Measurements from ENCODE around the gene NMNAT2.

NMNAT2 gene

GRCh38 chr1:183308719-183309118 is 109.5 kb downstream of the NMNAT2 start:
- DNase-seq = no peak

GRCh38 chr1:183306317-183307042 is 111.7 kb downstream of the NMNAT2 start:
- DNase-seq = no peak

DNA sequence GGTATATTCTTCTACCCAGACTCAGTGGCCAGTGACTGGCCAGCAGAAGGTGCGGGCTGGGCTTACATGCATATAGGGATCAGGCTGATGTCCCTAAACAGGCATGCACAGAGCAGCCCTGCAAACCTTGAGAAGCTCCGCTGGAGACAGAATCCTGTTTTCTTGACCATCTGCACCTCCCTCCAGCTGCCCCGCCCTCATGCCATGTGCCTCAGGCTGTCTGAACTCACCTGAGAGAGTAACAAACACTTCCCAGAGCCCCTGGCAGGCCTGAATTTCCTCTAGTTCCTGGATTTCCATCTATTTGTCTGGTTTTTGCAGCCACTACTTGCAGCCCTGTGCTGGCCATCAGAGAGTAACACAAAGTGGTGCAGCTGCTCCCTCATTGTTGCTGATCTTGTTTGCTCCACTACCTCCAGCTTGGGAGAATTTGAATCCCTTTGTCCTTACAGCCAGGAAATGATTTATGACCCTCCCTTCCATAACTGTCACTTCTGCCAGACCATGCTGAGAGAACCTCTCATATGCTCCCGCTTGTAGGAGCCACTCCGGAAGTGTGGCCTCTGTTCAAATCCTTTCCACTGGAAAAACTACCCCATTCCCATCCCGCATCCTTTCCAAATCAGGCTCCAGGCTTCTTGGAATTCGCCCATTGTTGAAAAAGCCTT is 113.6 kb downstream of the NMNAT2 start:
- peak; percentile 85 for DNase-seq

DNA sequence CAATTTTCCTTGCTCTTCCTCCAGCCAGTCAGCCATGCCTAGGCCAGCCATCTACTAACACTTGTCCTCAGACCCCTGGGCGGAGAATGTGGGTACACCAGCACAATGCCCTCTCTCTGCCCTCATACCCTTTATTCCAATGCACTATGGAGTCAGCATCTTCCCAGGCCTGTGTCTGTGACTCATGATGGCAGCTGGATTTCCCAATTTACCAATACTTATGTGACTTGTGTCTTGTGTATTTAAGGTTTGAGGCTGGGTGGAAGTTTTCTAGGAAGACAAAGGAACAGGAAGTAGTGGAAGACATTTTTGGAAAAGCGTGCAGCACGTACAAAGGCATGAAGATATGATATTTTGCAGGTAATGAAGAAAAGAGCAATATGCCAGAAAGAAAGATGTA is 114.3 kb downstream of the NMNAT2 start:
- no peak for DNase-seq

- DNase-seq = no peak
Observed at GRCh38 chr1:183303323-183303645, 114.9 kb downstream of the NMNAT2 start.

DNA sequence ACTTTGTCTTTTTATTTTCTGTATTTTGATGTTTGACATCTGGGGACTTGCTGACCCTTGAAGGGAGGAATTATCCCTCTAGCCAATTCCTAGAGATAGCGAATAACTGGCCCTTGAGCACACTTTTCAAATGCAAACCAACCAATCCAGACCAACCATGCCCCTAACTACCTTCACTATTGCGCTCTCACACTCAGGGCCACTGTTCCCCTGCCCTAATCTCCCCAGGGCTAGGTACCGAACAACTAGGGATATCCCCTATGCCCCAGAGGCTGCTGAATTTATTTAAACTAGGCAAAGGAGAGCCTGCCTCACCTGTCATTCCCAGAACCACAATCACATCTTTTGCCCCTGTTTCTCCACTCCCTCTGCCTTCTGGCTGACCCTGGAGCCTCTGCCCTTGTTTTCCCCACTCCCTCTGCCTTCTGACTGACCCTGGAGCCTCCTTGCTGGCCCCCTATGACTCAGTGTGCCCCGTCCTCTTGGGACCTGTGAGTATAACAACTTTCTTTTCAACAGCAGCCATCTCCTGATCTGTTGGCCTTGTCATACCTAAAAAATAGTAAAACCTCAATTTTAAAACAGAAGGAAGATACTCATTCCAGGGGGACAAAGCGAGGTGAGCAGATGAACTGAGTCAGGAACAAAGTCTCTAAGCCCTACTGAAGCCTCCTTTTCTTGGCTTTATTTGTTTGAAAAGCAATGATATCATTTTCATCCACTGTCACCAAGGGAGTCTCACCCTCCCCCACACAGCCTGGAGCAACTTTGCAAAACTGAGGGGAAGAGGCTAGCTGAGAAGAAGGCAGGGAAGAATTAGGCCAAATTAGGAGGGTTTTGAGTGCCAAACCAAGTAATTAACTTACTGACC is 115.5 kb downstream of the NMNAT2 start:
- no peak for DNase-seq

DNA sequence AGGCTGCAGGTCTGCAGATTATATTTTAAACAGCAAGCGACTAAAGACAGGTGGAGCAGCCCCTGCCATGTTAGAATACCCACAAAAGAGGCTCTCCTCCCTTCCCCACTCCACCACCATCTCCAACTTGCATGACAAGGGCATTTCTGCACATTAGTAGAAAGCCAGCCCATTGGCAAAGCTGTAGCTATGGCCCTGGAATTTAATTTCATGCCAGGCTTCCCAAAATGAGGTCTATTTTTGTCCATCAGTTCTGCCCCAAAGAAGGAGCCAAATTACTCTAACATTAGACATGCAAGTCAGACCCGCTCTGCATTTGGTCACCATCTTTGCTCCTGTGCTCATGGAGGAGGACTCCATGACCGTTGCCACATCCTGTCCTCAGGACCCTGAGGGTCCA is 116.9 kb downstream of the NMNAT2 start:
- no peak for DNase-seq

DNA sequence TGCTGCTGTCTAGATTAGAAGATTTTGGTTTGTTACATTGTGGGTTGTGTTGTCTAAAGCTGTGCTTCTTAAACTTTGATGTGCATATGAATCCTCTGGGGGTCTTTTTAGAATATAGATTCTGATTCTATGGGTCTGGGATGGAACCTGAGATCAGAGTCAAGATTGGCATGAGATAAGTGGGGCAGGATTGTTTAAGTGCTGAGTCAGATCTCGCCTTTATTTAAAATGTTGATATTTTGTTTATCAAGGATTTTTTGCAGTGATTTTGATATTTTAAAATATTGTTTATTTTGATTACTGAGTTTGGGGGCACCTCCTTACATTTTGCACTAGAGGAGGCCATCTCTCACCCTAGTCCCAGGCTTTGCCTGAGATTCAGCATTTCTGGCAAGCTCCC is 117.4 kb downstream of the NMNAT2 start:
- no peak for DNase-seq

- no peak for DNase-seq
Observed at GRCh38 chr1:183300395-183300794, 117.8 kb downstream of the NMNAT2 start.

- DNase-seq = no peak
Observed at GRCh38 chr1:183296782-183297181, 121.4 kb downstream of the NMNAT2 start.

DNA sequence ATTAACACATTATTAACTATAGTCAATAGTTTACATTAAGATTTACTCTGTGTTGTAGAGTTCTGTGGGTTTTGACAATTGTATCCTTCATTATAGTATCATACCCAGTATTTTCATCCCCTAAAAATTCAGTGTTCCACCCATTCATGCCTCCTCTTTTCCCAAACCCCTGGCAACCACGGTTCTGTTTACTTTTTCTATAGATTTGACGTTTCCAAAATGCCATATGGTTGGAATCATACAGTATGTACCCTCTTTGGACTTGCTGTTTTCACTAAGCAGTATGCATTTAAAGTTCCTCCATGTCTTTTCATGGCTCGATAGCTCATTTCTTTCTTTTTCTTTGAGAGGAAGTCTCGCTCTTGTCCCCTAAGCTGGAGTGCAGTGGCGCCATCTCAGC is 122.7 kb downstream of the NMNAT2 start:
- DNase-seq = no peak

DNA sequence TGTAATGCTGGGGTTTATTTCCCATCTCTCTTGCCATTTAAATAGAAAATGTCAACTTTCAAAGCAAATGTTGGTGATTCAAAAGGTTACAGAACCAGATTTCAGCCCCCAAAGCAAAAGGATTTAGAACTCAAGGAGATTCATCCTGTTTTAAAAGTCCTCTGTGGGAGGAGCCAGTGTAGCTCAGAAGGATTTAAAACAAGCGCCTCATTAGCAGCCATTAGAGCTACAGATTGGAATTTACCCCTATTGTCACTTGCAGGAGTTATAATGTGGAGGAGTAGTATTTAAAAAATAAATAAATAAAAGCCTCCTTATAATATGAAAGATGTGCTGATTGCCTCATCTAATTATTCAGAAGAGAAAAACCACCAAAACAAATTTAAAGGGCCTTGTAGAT is 124.3 kb downstream of the NMNAT2 start:
- DNase-seq = no peak

DNA sequence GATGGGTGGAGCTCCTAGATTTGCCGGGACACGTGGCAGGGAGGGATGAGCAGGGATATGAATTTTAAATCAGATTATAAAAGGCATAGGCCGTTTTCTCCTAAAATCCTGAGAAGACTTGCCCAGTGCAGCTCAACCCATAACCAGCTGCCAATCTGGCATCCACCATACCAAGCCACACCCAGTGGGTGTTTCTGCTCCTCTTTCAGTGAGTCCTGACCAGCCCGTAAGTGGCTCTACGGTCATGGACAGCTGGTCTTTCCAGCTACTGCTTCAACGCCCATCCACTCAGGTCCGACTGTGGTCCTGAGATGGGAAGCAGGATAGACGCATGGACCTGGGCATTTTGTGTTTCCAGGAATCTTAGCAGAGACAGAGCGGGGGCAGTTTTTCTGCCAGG is 124.9 kb downstream of the NMNAT2 start:
- no peak for DNase-seq

GRCh38 chr1:183291802-183292514 is 126.2 kb downstream of the NMNAT2 start:
- peak; percentile 5 for DNase-seq

DNA sequence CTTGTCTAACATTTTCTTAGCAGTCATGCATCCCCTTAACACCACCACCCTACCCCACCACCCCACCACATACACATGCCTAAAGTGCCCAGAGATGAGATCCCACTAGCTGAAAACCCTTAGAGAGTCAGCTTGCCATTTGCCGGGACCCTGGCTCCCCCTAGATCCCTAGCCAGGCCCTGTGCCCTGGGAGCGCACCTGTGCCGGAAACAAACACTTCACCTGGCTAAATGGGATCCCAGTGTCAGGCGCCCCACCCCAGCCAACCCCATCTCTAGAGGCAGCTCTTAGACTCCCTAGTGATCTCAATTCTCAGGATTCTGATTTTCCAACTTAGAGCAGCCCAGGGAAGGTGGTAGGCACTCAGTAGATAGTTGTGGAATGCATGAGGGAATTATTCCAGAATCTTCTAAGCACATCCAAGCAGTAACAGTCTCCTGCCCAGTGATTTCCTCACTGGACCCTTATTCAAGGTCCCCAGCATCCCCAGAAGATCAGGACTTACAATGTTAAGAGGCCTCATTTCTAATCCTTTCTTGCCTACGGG is 126.9 kb downstream of the NMNAT2 start:
- DNase-seq = no peak

GRCh38 chr1:183290628-183291027 is 127.6 kb downstream of the NMNAT2 start:
- no peak for DNase-seq

DNA sequence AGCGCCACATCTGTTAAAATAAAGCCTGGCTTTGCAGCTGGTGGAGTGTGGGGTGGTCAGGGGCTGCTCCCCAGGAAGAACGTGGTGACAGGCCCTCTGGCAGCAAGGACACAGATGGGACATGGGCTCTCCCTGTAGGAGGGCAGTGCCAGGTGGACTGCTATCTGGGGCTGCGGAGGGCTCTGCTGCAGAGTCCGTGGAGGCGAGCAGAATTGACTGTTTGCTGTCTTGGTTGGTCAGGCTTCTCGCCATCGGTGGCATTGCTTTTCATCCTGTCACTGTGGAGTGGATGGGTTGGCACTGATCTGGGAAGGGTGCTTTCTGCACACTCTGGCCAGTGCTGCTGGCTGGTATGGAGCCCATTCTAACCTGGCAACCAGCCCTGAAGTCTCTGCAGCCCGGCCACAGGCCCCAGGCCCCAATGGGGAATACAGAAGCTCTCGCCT is 129.1 kb downstream of the NMNAT2 start:
- DNase-seq = no peak

- no peak for DNase-seq
Observed at GRCh38 chr1:183288583-183288982, 129.6 kb downstream of the NMNAT2 start.

GRCh38 chr1:183287191-183287675 is 130.9 kb downstream of the NMNAT2 start:
- no peak for DNase-seq

DNA sequence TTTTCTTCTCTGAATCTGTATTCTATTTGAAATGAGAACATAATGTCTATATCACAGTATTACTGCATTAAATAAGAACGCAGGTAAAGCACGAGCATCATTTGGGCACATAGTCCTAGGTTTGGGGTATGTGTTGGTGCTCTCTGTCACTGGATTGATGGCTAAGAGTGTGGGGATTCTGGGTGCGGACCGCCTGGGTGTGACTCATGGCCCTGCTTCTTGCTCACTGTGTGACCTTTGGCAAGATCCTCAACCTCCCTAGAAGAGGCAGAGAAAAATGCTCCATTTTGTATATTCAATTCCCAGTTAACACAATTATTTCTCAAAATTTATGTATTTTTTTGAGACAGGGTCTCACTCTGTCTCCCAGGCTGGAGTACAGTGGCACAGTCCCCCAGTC is 132.4 kb downstream of the NMNAT2 start:
- DNase-seq = no peak

- no peak for DNase-seq
Observed at GRCh38 chr1:183285256-183285655, 132.9 kb downstream of the NMNAT2 start.

GRCh38 chr1:183284086-183284485 is 134.1 kb downstream of the NMNAT2 start:
- DNase-seq = no peak

GRCh38 chr1:183283286-183283685 is 134.9 kb downstream of the NMNAT2 start:
- no peak for DNase-seq
